HepG2 (cell line): ENCODE results near the gene TIMM44. TPM values are rescaled to one million over a fixed set of nuclear protein-coding genes. Genes with fewer than 3 reads are reported as not detected.

Source experiments
- JUN ChIP-seq: sonication (generic); formaldehyde crosslinking; IDR thresholded peaks from 2 replicates; pipeline ENCODE4 v1.4.0; 2020; ENCODE audit warnings: mild to moderate bottlenecking, missing genetic modification reagents
- SMARCC2 ChIP-seq: fragments of 450-650 bp; IDR thresholded peaks from 2 replicates; pipeline ENCODE4 v1.6.1; 2017; ENCODE audit warnings: antibody characterized with exemption, mild to moderate bottlenecking
- XRCC5 ChIP-seq: fragments of 200-400 bp; formaldehyde crosslinking; optimal IDR thresholded peaks from 2 replicates; pipeline ENCODE3; 2017; ENCODE audit warnings: mild to moderate bottlenecking, low read length
- ZNF501 ChIP-seq: sonication (generic); formaldehyde crosslinking; IDR thresholded peaks from 2 replicates; pipeline ENCODE4 v1.5.1; 2020; ENCODE audit warnings: mild to moderate bottlenecking, moderate library complexity, missing genetic modification reagents
- ZSCAN21 ChIP-seq: sonication (generic); formaldehyde crosslinking; IDR thresholded peaks from 2 replicates; pipeline ENCODE4 v1.8.0; 2022; ENCODE audit warnings: mild to moderate bottlenecking, missing genetic modification reagents, moderate library complexity, borderline replicate concordance
- polyA plus RNA-seq, 8 experiments: library from polyadenylated mRNA; depleted of rRNA in 3 of 8; stranded (reverse) in 7 of 8; unstranded in 1 of 8; fragments of >200 nt; fragmentation: Illumina TruSeq in 4 of 8; extraction: Trizol in 4 of 8; gene quantifications; 2 replicates each; pipeline versions ENCODE4 v1.2.1 to v1.2.3, GENCODE V29; 2011 to 2016; ENCODE audit warnings: low read depth in 4 of 8, missing spikeins in 1 of 8, mixed read lengths in 1 of 8; ENCODE audit not compliant: insufficient read depth in 1 of 8
- total RNA-seq, 5 experiments: library from RNA; depleted of rRNA; stranded (reverse); fragments of >200 nt; fragmentation: Illumina TruSeq; extraction: Trizol; gene quantifications; 2 replicates each; pipeline ENCODE4 v1.2.3, GENCODE V29; 2016; ENCODE audit warnings: low read depth in 1 of 5
- TF ChIP-seq, protein P1 (sequence below): fragments of 450-650 bp; IDR thresholded peaks from 2 replicates; pipeline ENCODE4 v1.6.1; 2017; ENCODE audit warnings: mild to moderate bottlenecking
- TF ChIP-seq, protein P2 (sequence below): sonication (generic); formaldehyde crosslinking; IDR thresholded peaks from 2 replicates; pipeline ENCODE4 v1.5.0; 2020; ENCODE audit warnings: missing genetic modification reagents
- TF ChIP-seq, protein P3 (sequence below): sonication (generic); formaldehyde crosslinking; IDR thresholded peaks from 2 replicates; pipeline ENCODE4 v1.5.0; 2020; ENCODE audit warnings: mild to moderate bottlenecking, missing genetic modification reagents, borderline replicate concordance
- TF ChIP-seq, protein P4 (sequence below): sonication (generic); formaldehyde crosslinking; conservative IDR thresholded peaks from 2 replicates; pipeline ENCODE4 v1.5.0; 2020; ENCODE audit warnings: missing genetic modification reagents
- TF ChIP-seq, protein P5 (sequence below), 2 experiments: sonication (generic) in 1 of 2; formaldehyde crosslinking in 1 of 2; IDR thresholded peaks; 2 replicates each; pipeline versions ENCODE4 v1.6.1 to v1.9.0; 2014 to 2022; ENCODE audit warnings: antibody characterized with exemption in 1 of 2, borderline replicate concordance in 1 of 2, inconsistent platforms in 1 of 2, low read depth in 1 of 2, missing genetic modification reagents in 1 of 2

Gene TIMM44
- total and polyA plus RNA-seq, 2 of the 13 experiments (the other 11 are each of a cell fraction or from before 2014, with no cell fraction given): 42.9 to 72.6 TPM

DNA sequence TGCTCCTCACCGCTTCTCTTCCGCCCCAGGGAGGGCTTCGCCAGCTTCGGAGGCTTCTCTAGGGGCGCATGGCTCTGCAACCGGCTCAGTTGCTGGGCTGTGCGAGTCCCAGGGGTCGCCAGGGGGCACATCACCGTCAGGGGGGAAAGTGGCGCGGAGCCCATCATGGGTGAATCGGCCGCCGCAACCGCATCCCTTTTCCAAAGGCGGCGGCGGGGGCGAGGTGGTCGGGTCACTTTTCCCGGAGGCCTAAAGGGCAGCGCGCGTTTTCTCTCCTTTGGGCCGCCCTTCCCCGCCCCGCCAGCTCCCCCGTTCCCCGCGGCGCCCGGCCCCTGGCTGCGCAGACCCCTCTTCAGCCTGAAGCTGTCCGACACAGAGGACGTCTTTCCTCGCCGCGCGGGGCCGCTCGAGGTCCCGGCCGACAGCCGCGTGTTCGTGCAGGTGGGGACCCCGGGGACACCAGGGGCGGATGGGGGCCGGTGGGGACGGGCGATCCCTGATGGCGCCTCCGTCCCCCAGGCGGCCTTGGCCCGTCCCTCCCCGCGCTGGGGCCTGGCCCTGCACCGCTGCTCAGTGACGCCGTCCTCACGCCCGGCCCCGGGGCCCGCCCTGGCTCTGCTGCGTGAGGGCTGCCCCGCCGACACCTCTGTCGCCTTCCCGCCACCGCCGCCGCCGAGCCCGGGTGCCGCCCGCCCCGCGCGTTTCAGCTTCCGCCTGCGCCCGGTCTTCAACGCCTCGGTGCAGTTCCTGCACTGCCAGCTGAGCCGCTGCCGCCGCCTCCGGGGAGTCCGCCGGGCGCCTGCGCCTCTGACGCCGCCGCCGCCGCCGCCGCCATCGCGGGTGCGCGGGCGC is 27.1 kb downstream of the TIMM44 start (continued):
- TF ChIP-seq, protein P1, sequence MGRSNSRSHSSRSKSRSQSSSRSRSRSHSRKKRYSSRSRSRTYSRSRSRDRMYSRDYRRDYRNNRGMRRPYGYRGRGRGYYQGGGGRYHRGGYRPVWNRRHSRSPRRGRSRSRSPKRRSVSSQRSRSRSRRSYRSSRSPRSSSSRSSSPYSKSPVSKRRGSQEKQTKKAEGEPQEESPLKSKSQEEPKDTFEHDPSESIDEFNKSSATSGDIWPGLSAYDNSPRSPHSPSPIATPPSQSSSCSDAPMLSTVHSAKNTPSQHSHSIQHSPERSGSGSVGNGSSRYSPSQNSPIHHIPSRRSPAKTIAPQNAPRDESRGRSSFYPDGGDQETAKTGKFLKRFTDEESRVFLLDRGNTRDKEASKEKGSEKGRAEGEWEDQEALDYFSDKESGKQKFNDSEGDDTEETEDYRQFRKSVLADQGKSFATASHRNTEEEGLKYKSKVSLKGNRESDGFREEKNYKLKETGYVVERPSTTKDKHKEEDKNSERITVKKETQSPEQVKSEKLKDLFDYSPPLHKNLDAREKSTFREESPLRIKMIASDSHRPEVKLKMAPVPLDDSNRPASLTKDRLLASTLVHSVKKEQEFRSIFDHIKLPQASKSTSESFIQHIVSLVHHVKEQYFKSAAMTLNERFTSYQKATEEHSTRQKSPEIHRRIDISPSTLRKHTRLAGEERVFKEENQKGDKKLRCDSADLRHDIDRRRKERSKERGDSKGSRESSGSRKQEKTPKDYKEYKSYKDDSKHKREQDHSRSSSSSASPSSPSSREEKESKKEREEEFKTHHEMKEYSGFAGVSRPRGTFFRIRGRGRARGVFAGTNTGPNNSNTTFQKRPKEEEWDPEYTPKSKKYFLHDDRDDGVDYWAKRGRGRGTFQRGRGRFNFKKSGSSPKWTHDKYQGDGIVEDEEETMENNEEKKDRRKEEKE: no peak
- TF ChIP-seq, protein P2, sequence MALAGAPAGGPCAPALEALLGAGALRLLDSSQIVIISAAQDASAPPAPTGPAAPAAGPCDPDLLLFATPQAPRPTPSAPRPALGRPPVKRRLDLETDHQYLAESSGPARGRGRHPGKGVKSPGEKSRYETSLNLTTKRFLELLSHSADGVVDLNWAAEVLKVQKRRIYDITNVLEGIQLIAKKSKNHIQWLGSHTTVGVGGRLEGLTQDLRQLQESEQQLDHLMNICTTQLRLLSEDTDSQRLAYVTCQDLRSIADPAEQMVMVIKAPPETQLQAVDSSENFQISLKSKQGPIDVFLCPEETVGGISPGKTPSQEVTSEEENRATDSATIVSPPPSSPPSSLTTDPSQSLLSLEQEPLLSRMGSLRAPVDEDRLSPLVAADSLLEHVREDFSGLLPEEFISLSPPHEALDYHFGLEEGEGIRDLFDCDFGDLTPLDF (CRISPR knock-in tag): no peak
- TF ChIP-seq XRCC5 (no peak), ZNF501 (CRISPR knock-in tag) (0 out of 2 replicates have a peak, but pooled peaks have one; percentile 9), ZSCAN21 (CRISPR knock-in tag) (peak; percentile 67; the same call in 1 of the 2 replicates), SMARCC2 (no peak), JUN (CRISPR knock-in tag) (0 out of 2 replicates have a peak, but pooled peaks have one; percentile 18)
- TF ChIP-seq, protein P3, sequence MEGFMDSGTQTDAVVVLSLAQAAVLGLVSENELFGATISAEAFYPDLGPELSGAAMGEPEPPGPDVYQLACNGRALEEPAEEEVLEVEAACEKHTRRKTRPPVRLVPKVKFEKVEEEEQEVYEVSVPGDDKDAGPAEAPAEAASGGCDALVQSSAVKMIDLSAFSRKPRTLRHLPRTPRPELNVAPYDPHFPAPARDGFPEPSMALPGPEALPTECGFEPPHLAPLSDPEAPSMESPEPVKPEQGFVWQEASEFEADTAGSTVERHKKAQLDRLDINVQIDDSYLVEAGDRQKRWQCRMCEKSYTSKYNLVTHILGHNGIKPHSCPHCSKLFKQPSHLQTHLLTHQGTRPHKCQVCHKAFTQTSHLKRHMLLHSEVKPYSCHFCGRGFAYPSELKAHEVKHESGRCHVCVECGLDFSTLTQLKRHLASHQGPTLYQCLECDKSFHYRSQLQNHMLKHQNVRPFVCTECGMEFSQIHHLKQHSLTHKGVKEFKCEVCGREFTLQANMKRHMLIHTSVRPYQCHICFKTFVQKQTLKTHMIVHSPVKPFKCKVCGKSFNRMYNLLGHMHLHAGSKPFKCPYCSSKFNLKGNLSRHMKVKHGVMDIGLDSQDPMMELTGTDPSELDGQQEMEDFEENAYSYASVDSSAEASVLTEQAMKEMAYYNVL: no peak; the same call in 1 of the 2 replicates
- TF ChIP-seq, protein P4, sequence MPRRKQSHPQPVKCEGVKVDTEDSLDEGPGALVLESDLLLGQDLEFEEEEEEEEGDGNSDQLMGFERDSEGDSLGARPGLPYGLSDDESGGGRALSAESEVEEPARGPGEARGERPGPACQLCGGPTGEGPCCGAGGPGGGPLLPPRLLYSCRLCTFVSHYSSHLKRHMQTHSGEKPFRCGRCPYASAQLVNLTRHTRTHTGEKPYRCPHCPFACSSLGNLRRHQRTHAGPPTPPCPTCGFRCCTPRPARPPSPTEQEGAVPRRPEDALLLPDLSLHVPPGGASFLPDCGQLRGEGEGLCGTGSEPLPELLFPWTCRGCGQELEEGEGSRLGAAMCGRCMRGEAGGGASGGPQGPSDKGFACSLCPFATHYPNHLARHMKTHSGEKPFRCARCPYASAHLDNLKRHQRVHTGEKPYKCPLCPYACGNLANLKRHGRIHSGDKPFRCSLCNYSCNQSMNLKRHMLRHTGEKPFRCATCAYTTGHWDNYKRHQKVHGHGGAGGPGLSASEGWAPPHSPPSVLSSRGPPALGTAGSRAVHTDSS (CRISPR knock-in tag): no peak
- TF ChIP-seq, protein P5, sequence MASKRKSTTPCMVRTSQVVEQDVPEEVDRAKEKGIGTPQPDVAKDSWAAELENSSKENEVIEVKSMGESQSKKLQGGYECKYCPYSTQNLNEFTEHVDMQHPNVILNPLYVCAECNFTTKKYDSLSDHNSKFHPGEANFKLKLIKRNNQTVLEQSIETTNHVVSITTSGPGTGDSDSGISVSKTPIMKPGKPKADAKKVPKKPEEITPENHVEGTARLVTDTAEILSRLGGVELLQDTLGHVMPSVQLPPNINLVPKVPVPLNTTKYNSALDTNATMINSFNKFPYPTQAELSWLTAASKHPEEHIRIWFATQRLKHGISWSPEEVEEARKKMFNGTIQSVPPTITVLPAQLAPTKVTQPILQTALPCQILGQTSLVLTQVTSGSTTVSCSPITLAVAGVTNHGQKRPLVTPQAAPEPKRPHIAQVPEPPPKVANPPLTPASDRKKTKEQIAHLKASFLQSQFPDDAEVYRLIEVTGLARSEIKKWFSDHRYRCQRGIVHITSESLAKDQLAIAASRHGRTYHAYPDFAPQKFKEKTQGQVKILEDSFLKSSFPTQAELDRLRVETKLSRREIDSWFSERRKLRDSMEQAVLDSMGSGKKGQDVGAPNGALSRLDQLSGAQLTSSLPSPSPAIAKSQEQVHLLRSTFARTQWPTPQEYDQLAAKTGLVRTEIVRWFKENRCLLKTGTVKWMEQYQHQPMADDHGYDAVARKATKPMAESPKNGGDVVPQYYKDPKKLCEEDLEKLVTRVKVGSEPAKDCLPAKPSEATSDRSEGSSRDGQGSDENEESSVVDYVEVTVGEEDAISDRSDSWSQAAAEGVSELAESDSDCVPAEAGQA (IDR thresholded peaks at IDR 0.05; ENCODE audit: low read depth): no peak
- TF ChIP-seq, protein P5 (CRISPR knock-in tag; IDR thresholded peaks at IDR 0.05; ENCODE audit: borderline replicate concordance): no peak
